HG03354 (cell line): ENCODE measurements around the gene RBM44.
"Not testable (repeated sequence)": the region's sequence is repeated elsewhere in the genome, so short reads cannot be mapped to it uniquely, and the experiment has no call there.

Experiments
- ATAC-seq: cut with Tn5 transposase; IDR thresholded peaks from one replicate; pipeline ENCODE4 v1.9.1; 2021; ENCODE audit warnings: mild to moderate bottlenecking; ENCODE audit not compliant: unreplicated experiment, poor library complexity, severe bottlenecking

RBM44 gene

GRCh38 chr2:237833546-237833945 is 35.0 kb downstream of the RBM44 start:
- no peak for ATAC-seq

GRCh38 chr2:237835372-237835771 is 36.8 kb downstream of the RBM44 start:
- ATAC-seq = no peak

GRCh38 chr2:237841051-237841450 is 42.5 kb downstream of the RBM44 start:
- ATAC-seq = no peak

- not testable (repeated sequence) for ATAC-seq
These were observed 50.4 kb downstream of the RBM44 start for GRCh38 chr2:237848940-237849339.

- no peak for ATAC-seq
These were observed 55.7 kb downstream of the RBM44 start for GRCh38 chr2:237854295-237854694.

GRCh38 chr2:237857791-237858190 is 59.2 kb downstream of the RBM44 start:
- no peak for ATAC-seq

GRCh38 chr2:237858294-237859081 is 59.9 kb downstream of the RBM44 start:
- no peak for ATAC-seq

- no peak for ATAC-seq
These were observed 60.5 kb downstream of the RBM44 start for GRCh38 chr2:237859082-237859433.

GRCh38 chr2:237859533-237860272 is 61.1 kb downstream of the RBM44 start, which contains the start of gene RAMP1:
RAMP1 (plus strand) TSS chr2:237859623; CDS start chr2:237859676, 53 bp downstream.
- ATAC-seq = no peak

- ATAC-seq = no peak
These were observed 61.8 kb downstream of the RBM44 start for GRCh38 chr2:237860273-237860935.

GRCh38 chr2:237861875-237862527 is 63.4 kb downstream of the RBM44 start:
- no peak for ATAC-seq

- no peak for ATAC-seq
These were observed 63.9 kb downstream of the RBM44 start for GRCh38 chr2:237862528-237862895.

GRCh38 chr2:237863102-237863511 is 64.5 kb downstream of the RBM44 start:
- ATAC-seq = no peak

GRCh38 chr2:237863689-237864443 is 65.3 kb downstream of the RBM44 start:
- ATAC-seq = no peak

GRCh38 chr2:237864444-237864931 is 65.9 kb downstream of the RBM44 start:
- no peak for ATAC-seq

GRCh38 chr2:237864940-237865622 is 66.5 kb downstream of the RBM44 start:
- no peak for ATAC-seq

GRCh38 chr2:237865623-237866041 is 67.1 kb downstream of the RBM44 start:
- no peak for ATAC-seq

- ATAC-seq = no peak
These were observed 67.6 kb downstream of the RBM44 start for GRCh38 chr2:237866101-237866621.
